SK-N-SH treated with all-trans-retinoic acid at 6 μM for 48 hours (cell line): ENCODE results near the gene PRR7.

Experiments
- ARNTL ChIP-seq: fragments of 450-650 bp; formaldehyde crosslinking; IDR thresholded peaks from 2 replicates; pipeline ENCODE4 v1.5.0; 2020; ENCODE audit warnings: low read depth, mild to moderate bottlenecking, moderate library complexity, borderline replicate concordance
- BACH2 ChIP-seq: fragments of 250-450 bp; sonication (Bioruptor Pico); IDR thresholded peaks from 2 replicates; pipeline ENCODE4 v1.9.0; 2021; ENCODE audit warnings: mild to moderate bottlenecking, borderline replicate concordance
- CSDC2 ChIP-seq: fragments of 250-450 bp; sonication (Bioruptor Pico); IDR thresholded peaks from 2 replicates; pipeline ENCODE4 v1.5.0; 2020; ENCODE audit warnings: mild to moderate bottlenecking, moderate library complexity
- CSRNP3 ChIP-seq: fragments of 250-450 bp; sonication (Bioruptor Pico); IDR thresholded peaks from 2 replicates; pipeline ENCODE4 v1.5.1; 2021; ENCODE audit warnings: mild to moderate bottlenecking, moderate library complexity
- PATZ1 ChIP-seq: fragments of 250-450 bp; sonication (Bioruptor Pico); IDR thresholded peaks from 2 replicates; pipeline ENCODE4 v1.8.0; 2020; ENCODE audit warnings: mild to moderate bottlenecking, moderate library complexity, borderline replicate concordance
- RARB ChIP-seq: fragments of 250-450 bp; sonication (Bioruptor Pico); IDR thresholded peaks from 2 replicates; pipeline ENCODE4 v1.8.0; 2021; ENCODE audit warnings: mild to moderate bottlenecking, moderate library complexity
- SNAI2 ChIP-seq: fragments of 250-450 bp; sonication (Bioruptor Pico); IDR thresholded peaks from 2 replicates; pipeline ENCODE4 v1.5.0; 2020; ENCODE audit warnings: mild to moderate bottlenecking, moderate library complexity
- TCF4 ChIP-seq: fragments of 250-450 bp; sonication (Bioruptor Pico); IDR thresholded peaks from 2 replicates; pipeline ENCODE4 v1.8.0; 2021; ENCODE audit warnings: mild to moderate bottlenecking, moderate library complexity, borderline replicate concordance
- ZFP30 ChIP-seq: fragments of 450-650 bp; formaldehyde crosslinking; IDR thresholded peaks from 2 replicates; pipeline ENCODE4 v1.5.0; 2022; ENCODE audit warnings: mild to moderate bottlenecking, moderate library complexity
- ZNF70 ChIP-seq: fragments of 450-650 bp; formaldehyde crosslinking; IDR thresholded peaks from 2 replicates; pipeline ENCODE4 v1.5.0; 2020; ENCODE audit warnings: mild to moderate bottlenecking, moderate library complexity
- TF ChIP-seq, protein P1 (sequence below): fragments of 250-450 bp; sonication (Bioruptor Pico); IDR thresholded peaks from 2 replicates; pipeline ENCODE4 v1.5.1; 2020; ENCODE audit warnings: low read depth, mild to moderate bottlenecking, moderate library complexity
- TF ChIP-seq, protein P2 (sequence below): fragments of 250-450 bp; sonication (Bioruptor Pico); IDR thresholded peaks from 2 replicates; pipeline ENCODE4 v1.5.0; 2020; ENCODE audit warnings: mild to moderate bottlenecking, moderate library complexity

DNA sequence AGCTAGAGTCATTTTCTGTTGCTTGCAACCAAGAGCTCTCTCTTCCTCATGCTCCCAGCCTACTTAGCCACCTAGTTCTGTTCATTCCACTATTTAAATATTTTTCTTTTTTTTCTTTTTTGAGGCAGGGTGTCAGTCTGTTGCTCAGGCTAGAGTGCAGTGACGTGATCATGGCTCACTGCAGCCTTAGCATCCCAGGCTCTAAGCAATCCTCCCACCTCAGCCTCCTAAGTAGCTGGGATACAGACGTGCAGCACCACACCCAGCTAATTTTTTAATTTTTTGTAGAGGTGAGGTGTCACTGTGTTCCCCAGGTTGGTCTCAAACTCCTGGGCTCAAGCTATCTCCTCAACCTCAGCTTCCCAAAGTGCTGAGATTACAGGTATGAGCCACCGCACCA lies 32.1 kb upstream of the PRR7 start:
- TF ChIP-seq ARNTL (CRISPR knock-in tag) (no peak), TCF4 (CRISPR knock-in tag) (no peak), CSRNP3 (CRISPR knock-in tag) (no peak), RARB (CRISPR knock-in tag) (no peak), PATZ1 (no peak), BACH2 (CRISPR knock-in tag) (no peak), ZNF70 (no peak), SNAI2 (CRISPR knock-in tag) (no peak), CSDC2 (no peak), ZFP30 (CRISPR knock-in tag) (no peak)
- TF ChIP-seq, protein P1, sequence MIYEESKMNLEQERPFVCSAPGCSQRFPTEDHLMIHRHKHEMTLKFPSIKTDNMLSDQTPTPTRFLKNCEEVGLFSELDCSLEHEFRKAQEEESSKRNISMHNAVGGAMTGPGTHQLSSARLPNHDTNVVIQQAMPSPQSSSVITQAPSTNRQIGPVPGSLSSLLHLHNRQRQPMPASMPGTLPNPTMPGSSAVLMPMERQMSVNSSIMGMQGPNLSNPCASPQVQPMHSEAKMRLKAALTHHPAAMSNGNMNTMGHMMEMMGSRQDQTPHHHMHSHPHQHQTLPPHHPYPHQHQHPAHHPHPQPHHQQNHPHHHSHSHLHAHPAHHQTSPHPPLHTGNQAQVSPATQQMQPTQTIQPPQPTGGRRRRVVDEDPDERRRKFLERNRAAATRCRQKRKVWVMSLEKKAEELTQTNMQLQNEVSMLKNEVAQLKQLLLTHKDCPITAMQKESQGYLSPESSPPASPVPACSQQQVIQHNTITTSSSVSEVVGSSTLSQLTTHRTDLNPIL (CRISPR knock-in tag) = no peak
- TF ChIP-seq, protein P2, sequence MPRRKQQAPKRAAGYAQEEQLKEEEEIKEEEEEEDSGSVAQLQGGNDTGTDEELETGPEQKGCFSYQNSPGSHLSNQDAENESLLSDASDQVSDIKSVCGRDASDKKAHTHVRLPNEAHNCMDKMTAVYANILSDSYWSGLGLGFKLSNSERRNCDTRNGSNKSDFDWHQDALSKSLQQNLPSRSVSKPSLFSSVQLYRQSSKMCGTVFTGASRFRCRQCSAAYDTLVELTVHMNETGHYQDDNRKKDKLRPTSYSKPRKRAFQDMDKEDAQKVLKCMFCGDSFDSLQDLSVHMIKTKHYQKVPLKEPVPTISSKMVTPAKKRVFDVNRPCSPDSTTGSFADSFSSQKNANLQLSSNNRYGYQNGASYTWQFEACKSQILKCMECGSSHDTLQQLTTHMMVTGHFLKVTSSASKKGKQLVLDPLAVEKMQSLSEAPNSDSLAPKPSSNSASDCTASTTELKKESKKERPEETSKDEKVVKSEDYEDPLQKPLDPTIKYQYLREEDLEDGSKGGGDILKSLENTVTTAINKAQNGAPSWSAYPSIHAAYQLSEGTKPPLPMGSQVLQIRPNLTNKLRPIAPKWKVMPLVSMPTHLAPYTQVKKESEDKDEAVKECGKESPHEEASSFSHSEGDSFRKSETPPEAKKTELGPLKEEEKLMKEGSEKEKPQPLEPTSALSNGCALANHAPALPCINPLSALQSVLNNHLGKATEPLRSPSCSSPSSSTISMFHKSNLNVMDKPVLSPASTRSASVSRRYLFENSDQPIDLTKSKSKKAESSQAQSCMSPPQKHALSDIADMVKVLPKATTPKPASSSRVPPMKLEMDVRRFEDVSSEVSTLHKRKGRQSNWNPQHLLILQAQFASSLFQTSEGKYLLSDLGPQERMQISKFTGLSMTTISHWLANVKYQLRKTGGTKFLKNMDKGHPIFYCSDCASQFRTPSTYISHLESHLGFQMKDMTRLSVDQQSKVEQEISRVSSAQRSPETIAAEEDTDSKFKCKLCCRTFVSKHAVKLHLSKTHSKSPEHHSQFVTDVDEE (CRISPR knock-in tag) = no peak
